Keratinocyte (primary cell): Measurements from ENCODE around the gene MGAT5. TPM values are rescaled to one million over a fixed set of nuclear protein-coding genes. Genes with fewer than 3 reads are reported as not detected.

ENCODE experiments used
- DNase-seq: peaks from one replicate; pipeline ENCODE4 v3.0.0-alpha.2; 2011; ENCODE audit warnings: low read depth, missing footprints, low spot score
- FAIRE-seq: peaks from 2 replicates; lab custom pipeline; 2011; peaks lifted over from hg19 to GRCh38; lab: Jason Lieb, UNC
- H2AFZ ChIP-seq: 2 replicates; pipeline ENCODE4 v1.6.0; 2012; ENCODE audit warnings: low read length, control low read depth, inconsistent platforms; ENCODE audit not compliant: control insufficient read depth
- H3K27ac ChIP-seq: 2 replicates; pipeline ENCODE4 v1.5.1; 2011; ENCODE audit warnings: low read length; ENCODE audit not compliant: control insufficient read depth, insufficient read depth
- H3K27me3 ChIP-seq: 3 replicates; pipeline ENCODE4 v1.6.0; 2011; ENCODE audit warnings: low read length; ENCODE audit not compliant: control insufficient read depth, insufficient read depth; ENCODE audit errors: extremely low read depth
- H3K36me3 ChIP-seq, 2 experiments: 2 replicates in 1 of 2; 3 replicates in 1 of 2; pipeline ENCODE4 v1.5.1; 2011; ENCODE audit warnings: low read length in 2 of 2, mild to moderate bottlenecking in 1 of 2; ENCODE audit not compliant: control insufficient read depth in 2 of 2, insufficient read depth in 2 of 2; ENCODE audit errors: extremely low read depth in 1 of 2
- H3K4me1 ChIP-seq: 3 replicates; pipeline ENCODE4 v1.5.1; 2011; ENCODE audit warnings: low read length; ENCODE audit not compliant: control insufficient read depth, insufficient read depth; ENCODE audit errors: extremely low read depth
- H3K4me2 ChIP-seq: 3 replicates; pipeline ENCODE4 v1.6.0; 2011; ENCODE audit warnings: low read depth, low read length; ENCODE audit not compliant: control insufficient read depth, insufficient read depth; ENCODE audit errors: extremely low read depth
- H3K4me3 ChIP-seq, 3 experiments: fragments of 200-600 bp in 1 of 3; sonication (generic) in 1 of 3; 2 replicates in 2 of 3; 3 replicates in 1 of 3; pipeline ENCODE4 v1.5.1; 2011 to 2016; ENCODE audit warnings: low read length in 3 of 3, mild to moderate bottlenecking in 3 of 3, control low read depth in 2 of 3, inconsistent platforms in 1 of 3, low read depth in 1 of 3, mixed read lengths in 1 of 3, mixed run types in 1 of 3, moderate library complexity in 1 of 3; ENCODE audit not compliant: control insufficient read depth in 2 of 3, insufficient read depth in 2 of 3; ENCODE audit errors: extremely low read depth in 1 of 3
- H3K79me2 ChIP-seq: 2 replicates; pipeline ENCODE4 v1.6.0; 2012; ENCODE audit warnings: low read length; ENCODE audit not compliant: control insufficient read depth, insufficient read depth
- H3K9ac ChIP-seq: 3 replicates; pipeline ENCODE4 v1.6.0; 2011; ENCODE audit warnings: low read length; ENCODE audit not compliant: control insufficient read depth, insufficient read depth; ENCODE audit errors: extremely low read depth
- H3K9me1 ChIP-seq: 3 replicates; pipeline ENCODE4 v1.6.0; 2011; ENCODE audit warnings: low read length; ENCODE audit not compliant: control insufficient read depth, insufficient read depth; ENCODE audit errors: extremely low read depth
- H3K9me3 ChIP-seq: 2 replicates; pipeline ENCODE4 v1.5.1; 2012; ENCODE audit warnings: low read depth, low read length; ENCODE audit not compliant: control insufficient read depth
- H4K20me1 ChIP-seq: 3 replicates; pipeline ENCODE4 v1.6.0; 2011; ENCODE audit warnings: low read length; ENCODE audit not compliant: control insufficient read depth, insufficient read depth; ENCODE audit errors: extremely low read depth
- CTCF ChIP-seq, 3 experiments: IDR thresholded peaks in 1 of 3; conservative IDR thresholded peaks in 1 of 3; optimal IDR thresholded peaks in 1 of 3; 2 replicates in 2 of 3; 3 replicates in 1 of 3; pipeline versions ENCODE3 to v1.5.1; 2011; ENCODE audit warnings: low read length in 3 of 3, mild to moderate bottlenecking in 3 of 3, moderate library complexity in 2 of 3, control low read depth in 1 of 3, inconsistent platforms in 1 of 3; ENCODE audit not compliant: insufficient read depth in 2 of 3; ENCODE audit errors: extremely low read depth in 1 of 3
- EZH2 ChIP-seq: IDR thresholded peaks from one replicate; pipeline ENCODE4 v1.6.1; 2012; ENCODE audit warnings: inconsistent platforms, mild to moderate bottlenecking, low read length, moderate library complexity
- dilution Hi-C: fragments of 300-500 bp; cut with MboI; formaldehyde crosslinking; loops from one replicate; pipeline ENCODE4 v1.7.0; 2020; ENCODE audit warnings: low sequenced_read_pairs; ENCODE audit not compliant: extremely low pct_ligation_motif_present
- polyA plus RNA-seq, 5 experiments: library from polyadenylated mRNA; depleted of rRNA in 3 of 5; stranded (reverse) in 3 of 5; stranded (forward) in 1 of 5; unstranded in 1 of 5; fragments of >200 nt; gene quantifications; 1 replicate in 1 of 5; 2 replicates in 3 of 5; 3 replicates in 1 of 5; pipeline versions ENCODE4 v1.2.1 to v1.2.3, GENCODE V29; 2011 to 2012; ENCODE audit warnings: missing spikeins in 2 of 5, low read depth in 1 of 5, low replicate concordance in 1 of 5

Gene MGAT5
- polyA plus RNA-seq, 1 donor (not counting 4 experiments of a cell fraction or from before 2014, with no cell fraction given) = 23.0 TPM

GRCh38 chr2:134451347-134451630 lies 197.4 kb downstream of the MGAT5 start:
- TF ChIP-seq CTCF (optimal IDR thresholded peaks at IDR 0.05 in 1 of 3, IDR thresholded peaks at IDR 0.05 in 1 of 3, conservative IDR thresholded peaks at IDR 0.05 in 1 of 3; ENCODE audit: extremely low read depth in 1 of 3, insufficient read depth in 2 of 3, low read length in 3 of 3) (no peak), EZH2 (no peak)
- H3K36me3 ChIP-seq = peaks cover 3 to 8% of the 10 kb centered on the region in 2 experiments
- no peak overlapping the region for H3K27ac ChIP-seq
- H3K4me1 ChIP-seq = no peaks in the 10 kb centered on the region
- H3K79me2 ChIP-seq = no peaks in the 10 kb centered on the region
- dilution Hi-C loops = no loop called here
- FAIRE-seq (no peak), DNase-seq (no peak)
- no peaks in the 10 kb centered on the region for H3K9me3 ChIP-seq
- no peak overlapping the region for H3K4me3 ChIP-seq
- H4K20me1 ChIP-seq = no peaks in the 10 kb centered on the region
- H3K9me1 ChIP-seq = no peaks in the 10 kb centered on the region
- H3K9ac ChIP-seq = no peak overlapping the region
- no peaks in the 10 kb centered on the region for H3K27me3 ChIP-seq
- H3K4me2 ChIP-seq = no peak overlapping the region
- no peak overlapping the region for H2AFZ ChIP-seq

- FAIRE-seq (no peak), DNase-seq (no peak)
- no peaks in the 10 kb centered on the region for H3K27me3 ChIP-seq
- TF ChIP-seq EZH2 (no peak), CTCF (optimal IDR thresholded peaks at IDR 0.05 in 1 of 3, IDR thresholded peaks at IDR 0.05 in 1 of 3, conservative IDR thresholded peaks at IDR 0.05 in 1 of 3; ENCODE audit: extremely low read depth in 1 of 3, insufficient read depth in 2 of 3, low read length in 3 of 3) (no peak)
- dilution Hi-C loops = no loop called here
- H4K20me1 ChIP-seq = no peaks in the 10 kb centered on the region
- H3K9me1 ChIP-seq = no peaks in the 10 kb centered on the region
- H3K4me3 ChIP-seq = no peak overlapping the region
- peaks cover 3 to 8% of the 10 kb centered on the region in 2 experiments for H3K36me3 ChIP-seq
- H3K27ac ChIP-seq = no peak overlapping the region
- no peak overlapping the region for H2AFZ ChIP-seq
- H3K79me2 ChIP-seq = no peaks in the 10 kb centered on the region
- H3K4me2 ChIP-seq = no peak overlapping the region
- H3K4me1 ChIP-seq = no peaks in the 10 kb centered on the region
- H3K9ac ChIP-seq = no peak overlapping the region
- H3K9me3 ChIP-seq = no peaks in the 10 kb centered on the region
Measured at GRCh38 chr2:134452042-134452733, 198.3 kb downstream of the MGAT5 start.
